NCI-H2107 treated with DMSO at 0.1 percent for 48 hours (cell line): ENCODE results near the gene SMPX.

Source experiments
- DNase-seq: peaks from one replicate; lab custom pipeline; 2025; ENCODE audit not compliant: unreplicated experiment; lab: John Stamatoyannopoulos, UW

SMPX gene

GRCh38 chrX:21658746-21659145, 99.2 kb downstream of the SMPX start:
- DNase-seq: no peak

GRCh38 chrX:21658152-21658737, 99.7 kb downstream of the SMPX start, which contains the start of gene KLHL34:
TSS of gene KLHL34 (minus strand) at chrX:21658330. CDS start at chrX:21657788, 542 bp downstream.
- DNase-seq: no peak

- no peak for DNase-seq
These were observed 100.4 kb downstream of the SMPX start for GRCh38 chrX:21657318-21658151.

GRCh38 chrX:21656587-21657317, 101.2 kb downstream of the SMPX start:
- DNase-seq: no peak
